GM23248 (cell line): ENCODE results near the gene PALMD.

Experiments
- EZH2 ChIP-seq: fragments of 200-600 bp; sonication (generic); IDR thresholded peaks from 2 replicates; pipeline ENCODE4 v1.6.1; 2018; ENCODE audit warnings: antibody characterized with exemption, mild to moderate bottlenecking; ENCODE audit not compliant: insufficient read depth, poor library complexity, severe bottlenecking
- EZH2phosphoT487 ChIP-seq: fragments of 200-600 bp; sonication (generic); IDR thresholded peaks from 2 replicates; pipeline ENCODE4 v1.6.1; 2018; ENCODE audit warnings: antibody characterized with exemption, moderate library complexity, mild to moderate bottlenecking, low read depth; ENCODE audit not compliant: insufficient read depth

DNA sequence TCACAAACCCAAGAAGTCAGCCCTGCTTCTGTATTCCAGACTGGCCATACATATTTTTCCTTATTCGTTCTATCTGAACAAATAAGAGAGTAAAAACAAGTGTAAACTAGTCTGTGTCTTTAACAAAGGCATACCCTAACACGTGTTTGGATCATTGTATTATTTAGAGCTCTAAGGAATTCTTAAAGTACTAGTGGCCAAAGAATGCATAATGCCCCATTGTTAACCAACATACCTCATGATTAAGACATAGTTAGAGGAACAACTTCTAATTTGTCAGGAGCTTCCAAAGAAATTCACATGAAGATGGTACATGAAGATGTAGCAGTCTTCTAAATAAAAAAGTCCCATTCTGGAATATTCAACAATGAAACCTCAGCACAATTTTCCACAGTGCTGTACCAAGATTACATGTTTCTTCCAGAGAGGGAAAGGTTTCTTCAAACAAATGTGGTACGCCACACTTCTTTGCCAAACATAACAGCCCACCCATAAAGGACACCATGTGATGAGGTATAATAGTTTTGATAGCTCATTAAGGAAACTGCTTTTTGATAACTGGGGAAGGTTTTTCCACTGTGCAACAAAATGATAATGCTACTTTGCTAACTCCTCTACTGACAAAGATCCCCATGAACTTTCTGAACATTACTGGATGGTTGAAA is 5.0 kb downstream of the PALMD start:
- TF ChIP-seq EZH2phosphoT487, result no peak
- TF ChIP-seq EZH2, result no peak
